SIG-M5 treated with dmso at 0.1 percent for 504 hours (cell line): ENCODE measurements around the gene HTRA2.

Experiments used
- DNase-seq: peaks from one replicate; lab custom pipeline; 2025; ENCODE audit not compliant: unreplicated experiment; lab: John Stamatoyannopoulos, UW

HTRA2 gene

GRCh38 chr2:74499940-74500577 is 29.7 kb upstream of the HTRA2 start:
- no peak for DNase-seq

- no peak for DNase-seq
These were observed 29.2 kb upstream of the HTRA2 start for GRCh38 chr2:74500578-74500946.

- no peak for DNase-seq
These were observed 28.2 kb upstream of the HTRA2 start for GRCh38 chr2:74501335-74502071.

GRCh38 chr2:74502147-74502719 is 27.5 kb upstream of the HTRA2 start:
- DNase-seq, result no peak

GRCh38 chr2:74502720-74503505 is 26.8 kb upstream of the HTRA2 start:
- peak; percentile 45 for DNase-seq

- no peak for DNase-seq
These were observed 25.9 kb upstream of the HTRA2 start for GRCh38 chr2:74503506-74504475.

GRCh38 chr2:74504591-74504990 is 25.1 kb upstream of the HTRA2 start:
- DNase-seq, result no peak

- DNase-seq, result no peak
These were observed 24.1 kb upstream of the HTRA2 start for GRCh38 chr2:74505448-74506246.

- peak; percentile 95 for DNase-seq
These were observed 22.4 kb upstream of the HTRA2 start, which contains the start of gene PCGF1 for GRCh38 chr2:74507145-74507925. TSS of gene PCGF1 (minus strand) at chr2:74507695. CDS start at chr2:74507668, 27 bp downstream.

- DNase-seq, result no peak
These were observed 21.7 kb upstream of the HTRA2 start for GRCh38 chr2:74507926-74508520.

- DNase-seq, result no peak
These were observed 19.5 kb upstream of the HTRA2 start for GRCh38 chr2:74510272-74510671.

GRCh38 chr2:74511104-74511989 is 18.4 kb upstream of the HTRA2 start:
- no peak for DNase-seq

GRCh38 chr2:74512744-74513604 is 16.8 kb upstream of the HTRA2 start:
- DNase-seq, result no peak

GRCh38 chr2:74513605-74514367 is 15.9 kb upstream of the HTRA2 start:
- DNase-seq, result no peak

GRCh38 chr2:74514368-74515270 is 15.1 kb upstream of the HTRA2 start, which contains the start of gene TLX2:
TSS of gene TLX2 (plus strand) at chr2:74514450. CDS start at chr2:74514807, 357 bp downstream.
- no peak for DNase-seq
